Stimulated activated CD4-positive, alpha-beta T cell treated with anti-CD3 and anti-CD28 coated beads, TNF-alpha, amount 100 ng/mL, for 4 hours (primary cell): ENCODE measurements around the gene IL36A.

Experiments used
- DNase-seq, 3 experiments: peaks; one replicate each; pipeline ENCODE4 v3.0.0-alpha.2; 2020; ENCODE audit warnings: low read depth in 3 of 3

IL36A gene

DNA sequence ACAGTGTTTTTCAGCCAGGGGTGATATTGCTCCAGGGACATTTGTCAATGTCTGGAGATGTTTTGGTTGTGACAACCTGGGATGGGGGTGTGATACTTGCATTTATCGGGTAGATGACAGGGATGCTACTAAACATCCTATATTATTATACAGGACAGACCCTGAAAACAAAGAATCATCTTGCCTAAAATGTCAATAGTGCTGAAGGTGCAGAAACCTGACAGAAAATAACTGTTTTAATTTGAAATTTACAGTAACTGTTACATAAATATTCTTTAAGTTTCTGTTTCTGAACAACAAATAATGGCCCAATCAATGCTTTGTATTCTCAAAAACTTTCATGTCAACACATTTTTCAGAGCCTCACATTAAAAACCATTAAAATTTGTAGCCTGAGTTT lies 2.0 kb downstream of the IL36A start:
- DNase-seq = no peak

DNA sequence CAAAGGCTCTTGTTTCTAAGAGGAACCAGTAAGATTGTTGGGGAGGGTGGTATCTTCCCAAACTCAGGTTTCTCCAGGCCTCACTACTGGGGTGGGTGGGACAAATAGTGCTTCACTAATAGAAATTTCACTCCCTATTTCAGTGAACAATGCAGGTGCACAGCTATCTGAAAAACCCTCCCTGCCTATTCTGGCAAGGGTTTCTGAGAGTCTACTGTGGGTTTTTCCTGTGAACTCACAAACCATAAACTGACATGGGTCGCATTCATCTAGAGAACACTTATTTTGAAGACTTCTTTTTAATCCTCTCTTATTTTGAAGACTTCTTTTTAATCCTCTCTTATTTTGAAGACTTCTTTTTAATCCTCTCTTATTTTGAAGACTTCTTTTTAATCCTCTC lies 4.4 kb downstream of the IL36A start:
- DNase-seq = no peak

DNA sequence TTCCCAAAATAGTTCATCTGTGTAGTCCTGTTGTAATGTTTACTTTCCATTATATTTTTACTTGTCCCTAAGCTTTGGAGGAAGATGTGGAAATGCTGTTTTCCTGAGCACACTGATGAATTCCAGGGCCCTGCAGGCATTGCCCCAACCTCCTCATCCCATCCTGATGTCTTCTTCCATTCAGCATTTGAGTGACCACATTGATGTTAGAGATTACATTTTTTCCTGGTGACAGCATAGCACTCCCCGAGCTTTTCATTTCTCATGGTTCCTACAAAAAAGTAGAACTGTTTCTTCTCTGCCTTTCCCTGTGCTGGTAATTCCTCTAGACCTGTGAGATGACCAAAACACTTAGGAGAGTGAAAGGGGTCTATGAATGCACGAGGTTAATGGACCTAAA lies 4.8 kb downstream of the IL36A start:
- DNase-seq = no peak

DNA sequence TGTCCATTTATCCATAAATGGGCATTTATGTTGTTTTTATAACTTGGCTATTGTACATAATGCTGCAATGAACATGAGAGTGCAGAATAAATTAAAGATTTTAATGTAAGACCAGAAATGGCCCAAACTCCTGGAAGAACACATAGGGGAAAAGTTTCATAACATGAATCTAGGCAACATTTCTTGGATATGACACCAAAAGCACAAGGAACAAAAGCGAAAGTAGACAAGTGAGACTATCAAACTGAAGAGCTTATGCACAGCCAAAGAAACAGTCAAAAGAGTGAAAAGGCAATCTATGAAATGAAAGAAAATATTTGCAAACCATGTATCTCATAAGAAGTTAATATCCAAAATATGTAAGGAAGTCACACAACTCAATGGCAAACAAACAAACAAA lies 5.8 kb downstream of the IL36A start:
- no peak for DNase-seq

DNA sequence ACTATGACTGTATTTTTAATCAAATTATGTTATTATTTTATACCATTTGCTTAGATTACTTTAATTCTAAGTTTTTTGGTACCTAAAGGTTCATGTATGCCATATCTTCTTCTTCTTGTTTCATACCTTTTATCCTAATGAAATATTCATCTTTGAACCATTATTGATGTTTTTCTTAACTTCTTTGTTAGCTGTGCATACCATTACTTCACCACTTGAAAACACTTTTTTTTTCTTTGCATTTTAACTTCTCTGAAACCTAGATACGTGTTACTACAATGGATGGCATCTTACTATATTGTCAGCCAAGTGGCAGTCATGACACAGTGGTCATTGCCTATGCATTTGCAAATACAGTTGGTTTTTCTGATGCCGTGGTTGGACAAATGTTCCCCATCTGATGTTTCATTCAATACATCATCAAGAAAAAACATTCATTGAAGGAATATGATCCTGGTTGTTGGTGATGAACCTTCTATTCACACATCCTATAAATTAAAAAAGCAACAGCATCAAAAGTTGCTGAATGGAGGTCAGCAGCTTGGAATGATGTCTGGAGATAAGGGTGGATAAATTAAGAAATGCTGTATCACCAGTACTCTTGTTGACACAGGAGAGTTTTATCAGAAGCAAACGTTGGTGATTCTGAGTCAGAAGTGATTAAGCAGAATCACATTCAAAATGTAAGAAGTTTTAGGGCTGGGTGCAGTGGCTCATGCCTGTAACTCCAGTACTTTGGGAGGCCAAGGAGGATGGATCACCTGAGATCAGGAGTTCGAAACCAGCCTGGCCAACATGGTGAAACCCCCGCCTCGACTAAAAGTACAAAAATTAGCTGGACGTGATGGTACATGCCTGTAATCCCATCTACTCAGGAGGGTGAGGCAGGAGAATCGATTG lies 7.4 kb downstream of the IL36A start:
- no peak for DNase-seq

DNA sequence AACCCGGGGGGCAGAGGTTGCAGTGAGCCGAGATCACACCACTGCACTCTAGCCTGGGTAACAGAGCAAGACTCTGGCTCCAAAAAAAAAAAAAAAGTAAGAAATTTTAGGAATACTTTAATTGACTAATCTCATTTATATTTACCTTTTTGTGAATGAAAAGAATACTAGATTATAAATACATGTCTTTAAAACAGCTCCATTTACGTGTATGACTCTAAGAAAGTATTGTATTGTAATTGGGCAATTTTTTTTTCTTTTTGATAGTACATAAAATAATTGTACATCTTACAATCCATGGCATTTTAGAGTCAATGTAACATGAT lies 8.0 kb downstream of the IL36A start:
- DNase-seq = no peak

DNA sequence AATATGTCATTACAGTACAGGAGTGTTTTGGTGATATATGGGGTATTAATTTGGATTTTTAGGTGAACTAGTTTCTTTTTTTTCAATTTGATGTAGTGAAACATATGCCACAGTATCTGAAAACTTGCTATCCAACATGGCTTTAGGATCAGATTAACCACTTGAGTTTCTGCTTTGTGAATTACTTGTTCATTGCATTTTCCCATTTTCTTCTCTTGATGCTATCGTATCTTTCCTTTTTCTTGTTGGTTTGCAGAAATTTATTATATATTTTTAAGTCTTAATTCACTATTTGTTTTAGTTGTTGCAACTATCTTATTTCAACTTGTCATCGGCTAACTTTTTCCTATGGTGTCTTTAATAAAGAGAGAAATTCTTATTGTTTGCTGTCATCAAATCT lies 8.8 kb downstream of the IL36A start:
- DNase-seq = no peak

DNA sequence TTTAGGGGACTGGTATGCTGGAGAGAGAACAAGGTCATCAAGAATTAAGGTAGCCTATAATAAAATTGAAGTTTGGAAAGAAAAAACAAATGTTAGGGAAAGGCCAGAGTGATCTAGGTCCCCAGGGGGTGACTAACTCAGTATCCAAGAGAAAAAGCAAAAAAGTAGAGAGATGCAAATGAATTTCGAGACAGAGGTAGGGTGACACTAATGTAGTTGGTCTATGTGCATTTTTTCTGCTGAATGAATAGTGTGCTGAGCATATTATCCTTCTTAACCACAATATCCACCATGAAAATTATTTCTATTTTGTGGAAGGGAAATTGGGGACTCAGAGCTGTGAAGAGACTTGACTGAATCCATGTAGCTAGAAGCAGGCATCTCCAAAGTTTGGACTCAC lies 9.8 kb downstream of the IL36A start:
- no peak for DNase-seq

DNA sequence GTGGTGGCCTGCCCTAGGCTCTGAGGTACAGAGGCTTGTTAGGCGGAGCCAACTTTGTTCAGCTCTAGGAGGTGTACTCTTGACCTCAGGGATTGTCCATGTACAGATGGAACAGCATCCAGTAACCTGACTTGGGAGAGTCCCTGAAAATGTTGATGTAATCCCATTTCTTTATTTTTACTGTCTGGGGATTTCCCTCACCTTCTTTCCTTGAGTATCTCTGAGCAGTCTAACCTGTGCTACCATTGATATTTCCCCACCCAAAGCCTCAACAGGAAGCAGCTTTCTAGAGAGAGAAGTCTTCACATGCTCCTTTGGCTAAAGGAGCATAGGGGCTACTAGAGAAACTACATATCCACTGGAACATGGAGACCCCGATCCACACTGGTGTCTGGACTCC lies 10.4 kb downstream of the IL36A start:
- DNase-seq = no peak

DNA sequence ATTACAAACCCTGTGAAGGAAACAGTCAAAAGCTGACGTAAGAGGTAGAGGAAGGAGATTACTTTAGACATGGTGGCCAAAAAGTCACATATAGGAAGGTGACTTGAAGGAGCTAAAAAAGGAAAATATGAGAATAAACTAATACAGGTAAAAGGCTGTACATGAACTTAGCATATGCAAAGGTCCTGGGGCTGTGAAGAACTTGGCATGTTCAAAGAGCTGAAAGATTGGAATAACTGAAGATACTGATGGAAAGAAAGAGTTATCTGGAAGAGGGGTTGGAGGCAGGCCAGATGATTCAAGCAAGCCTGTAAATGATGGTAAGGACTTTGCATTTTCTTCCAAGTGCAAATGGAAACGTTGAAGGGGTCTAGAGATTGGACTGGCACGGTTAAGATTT lies 13.2 kb downstream of the IL36A start:
- DNase-seq = no peak

DNA sequence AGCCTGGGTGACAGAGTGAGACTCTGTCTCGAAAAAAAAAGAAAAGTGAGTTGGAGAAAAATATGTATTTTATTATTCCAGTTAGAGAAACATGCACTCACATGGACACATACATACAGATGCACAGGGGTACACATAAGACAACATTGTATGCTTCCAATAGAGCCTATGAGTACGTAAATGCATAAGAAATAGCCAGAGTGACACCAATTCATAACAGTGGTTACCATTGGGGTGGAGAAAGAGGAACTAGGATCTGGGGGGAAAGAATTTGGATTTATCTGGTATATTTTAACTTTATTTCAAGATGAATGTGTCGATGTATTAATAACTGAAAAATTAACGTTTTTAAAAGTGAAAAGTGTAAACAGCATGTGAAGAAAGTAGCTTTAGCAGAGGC lies 16.1 kb downstream of the IL36A start:
- no peak for DNase-seq

DNA sequence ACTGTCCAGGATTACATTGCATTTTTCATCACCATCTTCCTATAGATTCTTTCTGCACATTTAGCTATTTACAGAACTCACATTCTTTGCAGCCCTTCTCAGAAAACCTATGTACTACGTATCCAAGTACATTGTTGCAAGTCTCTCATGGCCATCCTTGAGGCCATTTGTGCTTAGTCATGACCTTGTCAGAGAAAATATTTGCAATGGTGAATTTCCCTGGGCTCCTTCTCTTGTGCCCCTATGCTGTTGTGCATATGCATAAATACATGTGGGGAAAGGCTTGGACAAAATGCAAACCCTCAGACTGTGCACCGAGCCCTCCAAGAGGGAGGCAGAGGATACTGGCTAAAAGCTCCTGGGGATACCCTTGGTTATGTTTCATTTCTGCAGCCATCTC lies 19.5 kb downstream of the IL36A start:
- DNase-seq = no peak

DNA sequence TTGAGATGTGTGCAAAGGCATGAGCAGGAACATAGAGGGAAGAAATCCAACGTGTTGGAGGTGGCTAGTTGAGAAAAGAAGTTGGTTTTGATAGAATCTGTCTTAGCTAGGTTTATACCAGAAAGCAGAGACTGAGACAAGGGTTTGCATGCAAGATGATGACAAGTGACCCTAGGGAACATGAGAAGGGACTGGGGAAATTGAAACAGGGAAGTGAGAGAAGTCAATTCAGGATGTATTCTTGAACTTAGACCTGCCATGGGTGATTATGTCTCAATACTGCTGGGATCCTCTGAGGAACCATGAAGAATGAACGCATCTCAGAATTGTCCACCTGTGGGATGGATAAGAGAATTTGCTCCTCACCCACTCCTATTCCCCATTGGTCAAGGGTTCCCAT lies 20.5 kb downstream of the IL36A start:
- no peak for DNase-seq

DNA sequence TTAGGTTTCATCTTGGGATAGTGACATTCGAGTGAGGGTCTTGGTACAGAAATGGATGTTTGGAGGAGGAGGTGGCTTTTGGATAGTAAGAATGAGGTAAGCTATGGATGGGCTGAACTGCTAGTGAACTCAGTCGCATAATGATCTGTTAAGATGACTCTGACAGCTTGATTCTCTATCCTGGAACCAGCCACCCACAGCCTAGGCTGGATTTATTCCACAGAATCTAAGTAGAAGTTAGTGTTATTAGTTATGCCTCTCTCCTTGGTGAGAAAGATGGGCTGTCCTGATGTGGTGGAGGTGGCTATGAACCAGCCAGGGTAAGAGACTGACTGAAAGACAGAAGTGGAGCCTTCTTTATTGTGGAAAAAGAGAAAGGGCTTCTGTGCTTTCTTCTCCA lies 22.4 kb downstream of the IL36A start:
- DNase-seq = no peak

DNA sequence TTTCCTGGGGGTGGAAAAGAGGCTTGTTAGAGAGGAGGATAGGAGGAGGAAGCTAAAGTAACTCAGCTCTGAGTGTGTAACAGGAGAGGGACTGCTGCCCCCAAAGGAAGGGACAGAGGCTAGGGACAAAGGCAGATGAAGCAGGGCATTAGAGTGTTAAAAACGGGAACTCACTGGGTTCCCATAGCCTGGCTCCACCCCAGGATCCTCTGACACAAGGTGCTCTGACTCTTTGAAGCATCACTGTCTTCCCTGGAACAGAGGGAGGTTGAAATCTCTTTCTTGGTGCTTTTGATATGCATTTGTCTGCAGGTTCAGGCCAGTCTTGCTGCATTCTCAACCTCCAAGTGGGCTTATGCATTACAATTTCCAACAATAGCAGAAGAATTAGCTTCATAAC lies 22.9 kb downstream of the IL36A start:
- no peak for DNase-seq

DNA sequence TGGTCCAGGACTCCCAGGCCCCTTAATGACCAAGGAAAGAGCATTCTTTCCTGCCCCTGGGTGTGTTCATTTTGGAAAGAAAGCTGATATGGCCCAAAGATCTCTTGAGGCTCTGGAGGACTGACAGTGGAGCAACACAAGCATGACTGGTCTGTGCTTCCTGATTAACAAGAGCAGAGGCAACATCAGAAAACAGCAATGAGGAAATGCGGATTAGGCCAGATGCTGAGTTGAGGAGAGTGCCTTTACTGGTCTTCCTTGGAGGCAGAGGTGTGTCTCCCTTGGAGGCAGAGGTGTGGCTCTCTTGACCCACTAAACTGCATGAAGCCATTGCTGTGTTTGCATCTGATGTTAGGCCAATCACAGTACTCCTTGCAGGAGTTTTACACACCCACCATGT lies 27.5 kb downstream of the IL36A start:
- no peak for DNase-seq

DNA sequence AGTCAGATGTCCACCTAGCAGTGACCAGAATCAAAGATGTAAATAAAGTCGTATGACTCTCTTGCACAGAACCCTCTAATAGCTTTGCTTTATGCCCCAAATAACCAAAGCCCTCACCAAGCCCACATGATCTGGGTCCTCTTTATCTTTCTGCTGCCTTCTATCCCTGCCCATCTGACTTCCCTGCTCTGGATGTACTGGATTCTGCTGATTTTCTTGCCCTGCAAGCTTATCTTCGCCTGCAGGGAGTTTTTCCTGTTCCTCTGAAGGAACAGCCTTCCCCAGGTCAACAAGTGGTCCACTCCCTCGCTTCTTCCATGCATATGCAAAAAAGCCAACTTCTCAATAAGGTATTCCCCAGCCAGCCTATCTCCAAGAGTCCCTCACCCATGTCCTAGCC lies 28.8 kb downstream of the IL36A start:
- DNase-seq = no peak

DNA sequence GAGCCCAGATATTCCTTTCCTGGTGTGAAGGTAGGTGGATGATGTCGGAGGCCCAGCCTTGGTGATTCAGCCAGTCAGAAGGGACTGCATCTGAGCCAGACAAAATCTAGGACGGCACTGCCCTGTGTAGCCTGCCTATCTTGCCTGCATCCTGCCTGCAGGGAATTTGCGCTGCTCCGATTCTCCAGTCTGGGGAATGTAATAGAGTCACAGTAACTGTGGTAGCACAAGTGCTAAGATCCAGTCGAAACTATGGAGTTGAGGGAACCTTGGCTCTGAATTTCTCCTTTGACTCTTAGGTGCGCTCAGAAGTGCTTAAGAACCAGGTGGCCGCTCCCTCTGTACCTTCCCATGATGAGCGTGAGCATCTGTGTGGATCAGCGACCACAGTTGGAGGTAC lies 31.5 kb downstream of the IL36A start:
- no peak for DNase-seq

DNA sequence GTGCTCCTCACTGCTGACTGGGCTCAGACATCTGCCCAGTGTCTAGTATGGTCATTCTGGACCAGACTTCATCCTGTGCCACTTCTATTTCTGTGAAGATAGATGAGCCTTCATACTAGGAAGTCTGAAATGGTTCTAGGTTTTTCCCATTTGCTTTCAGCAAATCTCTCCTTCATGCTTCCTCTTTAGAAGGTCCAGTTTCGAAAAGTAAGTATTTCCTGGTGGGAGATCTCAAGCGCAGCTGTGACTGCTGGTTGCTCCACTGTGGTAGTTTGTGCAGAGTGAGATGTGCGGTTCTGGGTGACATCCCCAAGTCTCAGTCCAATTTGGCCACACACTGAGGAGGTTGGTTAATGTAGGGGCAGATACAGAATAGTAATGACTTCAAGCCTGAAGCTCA lies 33.0 kb downstream of the IL36A start:
- DNase-seq = no peak

DNA sequence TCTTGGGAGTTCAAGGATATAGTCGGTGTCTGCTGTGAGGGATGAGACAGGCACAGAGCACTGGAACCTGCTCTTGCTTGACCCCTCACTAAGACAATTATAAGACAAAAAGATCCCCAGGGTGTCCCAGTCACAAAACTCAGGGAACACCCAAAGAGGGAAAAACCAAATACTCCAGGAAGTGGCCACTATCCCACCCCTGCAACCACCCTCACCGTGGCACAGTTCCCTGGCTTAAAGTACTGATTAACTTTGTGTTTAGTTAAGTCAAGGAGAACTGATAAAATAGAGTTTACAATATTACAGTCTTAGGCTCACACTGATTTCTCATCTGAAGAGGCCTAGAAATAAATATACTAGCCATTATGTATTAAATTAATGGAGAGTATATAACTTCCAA lies 33.9 kb downstream of the IL36A start:
- no peak for DNase-seq

DNA sequence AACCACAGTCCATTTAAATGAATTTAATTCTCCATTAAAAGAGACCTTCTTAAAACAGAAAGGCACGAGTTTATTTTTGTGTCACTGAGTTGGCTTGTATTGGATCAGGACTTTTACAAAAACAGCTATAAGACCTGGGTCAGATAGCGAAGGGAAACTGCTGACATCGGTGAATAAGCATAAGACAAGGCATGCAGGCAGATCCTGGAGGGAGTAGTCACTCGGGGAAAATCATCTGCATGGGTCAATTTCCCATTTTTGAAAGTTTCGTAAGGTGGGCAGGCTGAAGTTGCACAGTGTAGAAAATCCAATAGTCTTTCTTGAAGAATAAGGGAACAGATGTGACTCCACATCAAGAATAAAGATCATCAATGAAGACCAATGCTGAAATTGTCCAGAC lies 34.5 kb downstream of the IL36A start:
- DNase-seq = no peak

DNA sequence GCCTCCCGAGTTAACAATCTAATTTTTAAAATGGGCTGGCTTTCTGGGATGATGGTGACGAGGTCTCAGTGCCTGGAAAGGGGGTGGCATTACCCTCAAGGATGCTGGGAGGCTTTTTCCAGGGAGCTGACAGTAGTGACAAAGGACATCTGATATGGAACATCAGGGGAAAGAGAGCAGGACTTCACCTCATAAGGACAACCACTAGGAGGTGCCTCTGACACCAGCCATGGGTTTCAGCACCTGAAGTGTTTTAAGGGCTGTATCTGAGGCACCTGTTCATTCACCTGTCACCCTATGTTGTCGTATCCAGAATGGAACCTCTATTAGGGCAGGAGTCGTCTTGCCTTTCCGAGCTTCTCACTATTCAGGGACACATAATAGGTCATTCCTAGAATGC lies 36.6 kb downstream of the IL36A start:
- DNase-seq = no peak

DNA sequence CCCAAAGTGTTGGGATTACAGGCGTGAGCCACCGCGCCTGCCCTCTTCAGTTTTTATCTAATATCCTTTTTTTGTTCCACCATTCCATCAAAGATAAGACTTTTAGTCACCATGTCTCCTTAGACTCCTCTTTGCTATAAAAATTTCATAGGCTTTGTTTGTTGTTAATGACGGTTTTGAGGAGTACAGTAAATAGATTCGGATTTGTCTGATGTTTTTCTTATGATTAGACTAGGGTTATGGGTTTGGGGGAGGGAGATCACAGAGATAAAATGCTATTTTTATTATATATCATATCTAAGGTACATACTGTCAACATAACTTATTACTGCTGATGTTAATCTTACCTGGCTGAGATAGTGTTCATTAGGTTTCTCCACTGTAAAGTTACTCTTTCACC lies 41.2 kb downstream of the IL36A start:
- no peak for DNase-seq
